IMR-90 (cell line): ENCODE results near the gene PFKP. TPM values are rescaled to one million over a fixed set of nuclear protein-coding genes. Genes with fewer than 3 reads are reported as not detected.

Experiments used
- ATAC-seq: fragments of 200-7000 bp; cut with Tn5 transposase; 2 replicates; pipeline ENCODE4 v1.9.1; 2020; ENCODE audit warnings: low read depth, mild to moderate bottlenecking, moderate library complexity
- BruUV-seq: library from RNA; stranded (reverse); fragments of 400-500 nt; replicated peaks from 2 replicates; lab custom pipeline; 2021; lab: Mats Ljungman, UMichigan
- CTCF ChIA-PET: fragments of 300-600 bp; formaldehyde crosslinking; extraction: SDS; loops from one replicate; lab custom pipeline; 2021; ENCODE audit warnings: antibody characterized with exemption; lab: Yijun Ruan, JAX
- POLR2A ChIA-PET: fragments of 300-600 bp; sonication (Branson Sonifier 250); formaldehyde crosslinking; loops from one replicate; lab custom pipeline; 2022; ENCODE audit warnings: antibody characterized with exemption; ENCODE audit not compliant: unreplicated experiment; lab: Charles Lee
- DNase-seq: peaks from one replicate; pipeline ENCODE4 v3.0.0; 2013
- H2AFZ ChIP-seq: replicated peaks from 2 replicates; pipeline ENCODE3; 2013; ENCODE audit warnings: low read length, mild to moderate bottlenecking; ENCODE audit not compliant: poor library complexity
- H2AK5ac ChIP-seq: 2 replicates; pipeline ENCODE4 v1.6.1; 2013; ENCODE audit warnings: low read depth, low read length, inconsistent platforms
- H2AK9ac ChIP-seq: replicated peaks from 2 replicates; pipeline ENCODE3; 2013; ENCODE audit warnings: mild to moderate bottlenecking, low read depth, low read length, moderate library complexity; ENCODE audit not compliant: poor library complexity
- H2BK120ac ChIP-seq: 2 replicates; pipeline ENCODE4 v1.6.1; 2013; ENCODE audit warnings: low read depth, low read length, inconsistent platforms
- H2BK15ac ChIP-seq: 3 replicates; pipeline ENCODE4 v1.6.1; 2013; ENCODE audit warnings: low read depth, low read length, inconsistent platforms
- H2BK20ac ChIP-seq: 2 replicates; pipeline ENCODE4 v1.6.1; 2013; ENCODE audit warnings: low read depth, mild to moderate bottlenecking, inconsistent platforms, low read length, moderate library complexity
- H2BK5ac ChIP-seq: 2 replicates; pipeline ENCODE4 v1.6.1; 2013; ENCODE audit warnings: mild to moderate bottlenecking, low read depth, low read length, inconsistent platforms; ENCODE audit not compliant: poor library complexity, severe bottlenecking
- H3K14ac ChIP-seq: replicated peaks from 2 replicates; pipeline ENCODE4 v1.6.1; 2013; ENCODE audit warnings: low read depth, low read length, inconsistent platforms
- H3K18ac ChIP-seq: 2 replicates; pipeline ENCODE4 v1.6.1; 2013; ENCODE audit warnings: low read depth, low read length, control low read depth
- H3K23ac ChIP-seq: 2 replicates; pipeline ENCODE4 v1.6.1; 2013; ENCODE audit warnings: low read depth, low read length, inconsistent platforms
- H3K27ac ChIP-seq: 2 replicates; pipeline ENCODE4 v1.5.1; 2013; ENCODE audit warnings: mild to moderate bottlenecking, control low read depth, low read length; ENCODE audit not compliant: insufficient read depth
- H3K27me3 ChIP-seq: 2 replicates; pipeline ENCODE4 v1.6.1; 2013; ENCODE audit warnings: low read length; ENCODE audit not compliant: control insufficient read depth, insufficient read depth
- H3K36me3 ChIP-seq: 2 replicates; pipeline ENCODE4 v1.6.1; 2013; ENCODE audit warnings: low read length, mixed read lengths; ENCODE audit not compliant: control insufficient read depth, insufficient read depth
- H3K4ac ChIP-seq: 2 replicates; pipeline ENCODE4 v1.6.1; 2013; ENCODE audit warnings: low read depth, low read length, inconsistent platforms
- H3K4me1 ChIP-seq: 2 replicates; pipeline ENCODE4 v1.6.1; 2013; ENCODE audit warnings: low read length, mixed read lengths; ENCODE audit not compliant: control insufficient read depth, insufficient read depth
- H3K4me2 ChIP-seq: 2 replicates; pipeline ENCODE4 v1.6.1; 2013; ENCODE audit warnings: low read depth, mild to moderate bottlenecking, control low read depth, low read length, moderate library complexity
- H3K4me3 ChIP-seq: 2 replicates; pipeline ENCODE4 v1.5.1; 2013; ENCODE audit warnings: low read depth, mild to moderate bottlenecking, control low read depth, low read length, moderate library complexity; ENCODE audit not compliant: insufficient read depth
- H3K56ac ChIP-seq: 2 replicates; pipeline ENCODE4 v1.6.1; 2013; ENCODE audit warnings: low read length, inconsistent platforms; ENCODE audit not compliant: insufficient read depth; ENCODE audit errors: extremely low read depth
- H3K79me1 ChIP-seq, 2 experiments: 2 replicates each; pipeline ENCODE4 v1.6.1; 2013; ENCODE audit warnings: low read length in 2 of 2, inconsistent platforms in 1 of 2, low read depth in 1 of 2
- H3K9ac ChIP-seq: 2 replicates; pipeline ENCODE4 v1.6.1; 2013; ENCODE audit warnings: low read depth, low read length, control low read depth
- H3K9me1 ChIP-seq: 2 replicates; pipeline ENCODE4 v1.6.1; 2013; ENCODE audit warnings: low read length, inconsistent platforms; ENCODE audit not compliant: insufficient read depth
- H3K9me3 ChIP-seq: 2 replicates; pipeline ENCODE4 v1.6.1; 2013; ENCODE audit warnings: low read length; ENCODE audit not compliant: control insufficient read depth, insufficient read depth
- H4K20me1 ChIP-seq: 2 replicates; pipeline ENCODE4 v1.6.1; 2013; ENCODE audit warnings: low read length, inconsistent platforms; ENCODE audit not compliant: insufficient read depth
- H4K5ac ChIP-seq: 2 replicates; pipeline ENCODE4 v1.6.1; 2013; ENCODE audit warnings: mild to moderate bottlenecking, low read depth, low read length, control low read depth
- H4K8ac ChIP-seq, 2 experiments: 2 replicates each; pipeline ENCODE4 v1.6.1; 2013; ENCODE audit warnings: low read depth in 2 of 2, low read length in 2 of 2, control low read depth in 1 of 2, inconsistent platforms in 1 of 2
- H4K91ac ChIP-seq: 2 replicates; pipeline ENCODE4 v1.6.1; 2013; ENCODE audit warnings: low read depth, low read length, inconsistent platforms; ENCODE audit not compliant: insufficient read depth
- BHLHE40 ChIP-seq: fragments of 150-350 bp; IDR thresholded peaks from 2 replicates; pipeline ENCODE4 v1.6.1; 2016; ENCODE audit warnings: mild to moderate bottlenecking, low read depth, low read length
- CEBPB ChIP-seq: IDR thresholded peaks from 2 replicates; pipeline ENCODE4 v1.6.1; 2012; ENCODE audit warnings: low read depth, low read length, improper control_type of control experiment
- CHD1 ChIP-seq: IDR thresholded peaks from 2 replicates; pipeline ENCODE4 v1.6.1; 2012; ENCODE audit warnings: low read depth, low read length, improper control_type of control experiment
- FOS ChIP-seq: fragments of 150-350 bp; IDR thresholded peaks from 2 replicates; pipeline ENCODE4 v1.6.1; 2016; ENCODE audit warnings: low read depth, low read length
- MAFK ChIP-seq: IDR thresholded peaks from 2 replicates; pipeline ENCODE4 v1.6.1; 2012; ENCODE audit warnings: low read depth, low read length, improper control_type of control experiment
- MAZ ChIP-seq: IDR thresholded peaks from 2 replicates; pipeline ENCODE4 v1.6.1; 2012; ENCODE audit warnings: low read depth, mild to moderate bottlenecking, low read length, improper control_type of control experiment, moderate library complexity, borderline replicate concordance
- MXI1 ChIP-seq: IDR thresholded peaks from 2 replicates; pipeline ENCODE4 v1.6.1; 2012; ENCODE audit warnings: low read depth, mild to moderate bottlenecking, low read length, moderate library complexity, borderline replicate concordance
- NFE2L2 ChIP-seq: fragments of 150-350 bp; IDR thresholded peaks from 2 replicates; pipeline ENCODE4 v1.6.1; 2016; ENCODE audit warnings: low read depth, mild to moderate bottlenecking, low read length
- POLR2A ChIP-seq: IDR thresholded peaks from 2 replicates; pipeline ENCODE4 v1.6.1; 2012; ENCODE audit warnings: mild to moderate bottlenecking, low read depth, low read length
- RAD21 ChIP-seq: IDR thresholded peaks from 2 replicates; pipeline ENCODE4 v1.6.1; 2012; ENCODE audit warnings: low read length, improper control_type of control experiment
- RCOR1 ChIP-seq: IDR thresholded peaks from 2 replicates; pipeline ENCODE4 v1.6.1; 2012; ENCODE audit warnings: mild to moderate bottlenecking, low read length, improper control_type of control experiment; ENCODE audit not compliant: insufficient replicate concordance
- RFX5 ChIP-seq: IDR thresholded peaks from 2 replicates; pipeline ENCODE4 v1.8.0; 2012; ENCODE audit warnings: low read depth, mild to moderate bottlenecking, low read length, moderate library complexity
- SMC3 ChIP-seq: fragments of 150-350 bp; IDR thresholded peaks from 2 replicates; pipeline ENCODE4 v1.6.1; 2016; ENCODE audit warnings: low read depth, mild to moderate bottlenecking, antibody characterized with exemption, low read length, moderate library complexity
- WGBS, 2 experiments: methylation state at CpG; one replicate each; pipeline versions ENCODE4 v1.1.5 to v1.1.7; 2013; ENCODE audit warnings: missing lambda C conversion rate in 2 of 2; ENCODE audit not compliant: insufficient read length in 1 of 2; ENCODE audit errors: extremely low coverage in 2 of 2; 5-methylcytosine and 5-hydroxymethylcytosine counted together
- dilution Hi-C: fragments of 300-500 bp; cut with HindIII; formaldehyde crosslinking; loops from one replicate; pipeline ENCODE4 v1.14.3; 2018; ENCODE audit warnings: low sequenced_read_pairs; ENCODE audit not compliant: unreplicated experiment
- in situ Hi-C: fragments of 300-500 bp; cut with MboI; formaldehyde crosslinking; loops from 3 replicates; pipeline ENCODE4 v1.14.3; 2019; ENCODE audit warnings: low sequenced_read_pairs, inconsistent platforms, mixed read lengths
- intact Hi-C: fragments of 100-400 bp; cut with micrococcal nuclease; formaldehyde crosslinking; loops from 2 replicates; pipeline ENCODE4 v1.10.0; 2022
- polyA plus RNA-seq, 3 experiments: library from polyadenylated mRNA; depleted of rRNA; stranded (reverse); fragments of >200 nt; gene quantifications; 2 replicates each; pipeline ENCODE4 v1.2.3, GENCODE V29; 2012; ENCODE audit warnings: low replicate concordance in 1 of 3
- total RNA-seq: library from RNA; depleted of rRNA; stranded (reverse); fragments of >200 nt; gene quantifications from 2 replicates; pipeline ENCODE4 v1.2.3, GENCODE V29; 2012
- TF ChIP-seq, protein P1 (sequence below): fragments of 150-350 bp; IDR thresholded peaks from 2 replicates; pipeline ENCODE4 v1.6.1; 2016; ENCODE audit warnings: low read depth, mild to moderate bottlenecking, low read length, moderate library complexity, borderline replicate concordance
- TF ChIP-seq, protein P2 (sequence below): fragments of 150-350 bp; IDR thresholded peaks from 2 replicates; pipeline ENCODE4 v1.6.1; 2017; ENCODE audit warnings: mild to moderate bottlenecking, antibody characterized with exemption, low read length, low read depth
- TF ChIP-seq, protein P3 (sequence below): conservative IDR thresholded peaks from 2 replicates; pipeline ENCODE4 v1.5.1; 2012; ENCODE audit warnings: mild to moderate bottlenecking, low read depth, low read length, improper control_type of control experiment

Gene PFKP
- total and polyA plus RNA-seq, 2 of the 4 experiments (the other 2 are of a cell fraction), result 223 to 294 TPM

DNA sequence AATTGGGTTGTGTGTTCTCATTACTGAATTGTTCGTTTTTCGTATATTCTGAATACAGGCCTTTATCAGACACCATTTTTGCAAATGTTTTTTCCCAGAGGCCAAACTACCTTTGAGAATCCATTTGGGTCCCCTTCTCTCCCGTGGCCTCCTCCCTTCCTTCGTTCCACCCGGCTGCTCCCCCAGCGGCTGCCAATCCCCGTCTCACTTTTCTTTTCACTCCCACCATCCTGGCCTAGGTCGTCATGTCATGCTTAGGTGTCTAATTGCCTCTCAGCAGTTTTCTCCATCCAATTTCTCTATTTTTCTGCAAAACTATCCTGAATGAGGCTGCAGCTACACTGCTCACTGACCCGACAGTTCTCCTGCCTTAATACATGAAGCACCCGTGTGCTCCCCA, 87.3 kb downstream of the PFKP start:
- no peaks in the 10 kb centered on the region for H3K4me1 ChIP-seq
- DNase-seq (no peak), ATAC-seq (no peak)
- H3K4me3 ChIP-seq, result no peak overlapping the region
- dilution Hi-C loops, result no loop called here
- TF ChIP-seq SMC3, result no peak
- no peak for TF ChIP-seq RCOR1
- TF ChIP-seq MAZ, result no peak
- TF ChIP-seq CHD1, result no peak
- TF ChIP-seq, protein P1, sequence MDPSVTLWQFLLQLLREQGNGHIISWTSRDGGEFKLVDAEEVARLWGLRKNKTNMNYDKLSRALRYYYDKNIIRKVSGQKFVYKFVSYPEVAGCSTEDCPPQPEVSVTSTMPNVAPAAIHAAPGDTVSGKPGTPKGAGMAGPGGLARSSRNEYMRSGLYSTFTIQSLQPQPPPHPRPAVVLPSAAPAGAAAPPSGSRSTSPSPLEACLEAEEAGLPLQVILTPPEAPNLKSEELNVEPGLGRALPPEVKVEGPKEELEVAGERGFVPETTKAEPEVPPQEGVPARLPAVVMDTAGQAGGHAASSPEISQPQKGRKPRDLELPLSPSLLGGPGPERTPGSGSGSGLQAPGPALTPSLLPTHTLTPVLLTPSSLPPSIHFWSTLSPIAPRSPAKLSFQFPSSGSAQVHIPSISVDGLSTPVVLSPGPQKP, result no peak
- no peak for TF ChIP-seq NFE2L2
- TF ChIP-seq MAFK, result no peak
- no peak for TF ChIP-seq BHLHE40
- TF ChIP-seq CEBPB, result no peak
- TF ChIP-seq RFX5, result no peak
- no peak for TF ChIP-seq MXI1
- TF ChIP-seq RAD21, result no peak
- TF ChIP-seq, protein P2, sequence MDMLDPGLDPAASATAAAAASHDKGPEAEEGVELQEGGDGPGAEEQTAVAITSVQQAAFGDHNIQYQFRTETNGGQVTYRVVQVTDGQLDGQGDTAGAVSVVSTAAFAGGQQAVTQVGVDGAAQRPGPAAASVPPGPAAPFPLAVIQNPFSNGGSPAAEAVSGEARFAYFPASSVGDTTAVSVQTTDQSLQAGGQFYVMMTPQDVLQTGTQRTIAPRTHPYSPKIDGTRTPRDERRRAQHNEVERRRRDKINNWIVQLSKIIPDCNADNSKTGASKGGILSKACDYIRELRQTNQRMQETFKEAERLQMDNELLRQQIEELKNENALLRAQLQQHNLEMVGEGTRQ, result no peak
- no peak for TF ChIP-seq POLR2A
- TF ChIP-seq, protein P3, sequence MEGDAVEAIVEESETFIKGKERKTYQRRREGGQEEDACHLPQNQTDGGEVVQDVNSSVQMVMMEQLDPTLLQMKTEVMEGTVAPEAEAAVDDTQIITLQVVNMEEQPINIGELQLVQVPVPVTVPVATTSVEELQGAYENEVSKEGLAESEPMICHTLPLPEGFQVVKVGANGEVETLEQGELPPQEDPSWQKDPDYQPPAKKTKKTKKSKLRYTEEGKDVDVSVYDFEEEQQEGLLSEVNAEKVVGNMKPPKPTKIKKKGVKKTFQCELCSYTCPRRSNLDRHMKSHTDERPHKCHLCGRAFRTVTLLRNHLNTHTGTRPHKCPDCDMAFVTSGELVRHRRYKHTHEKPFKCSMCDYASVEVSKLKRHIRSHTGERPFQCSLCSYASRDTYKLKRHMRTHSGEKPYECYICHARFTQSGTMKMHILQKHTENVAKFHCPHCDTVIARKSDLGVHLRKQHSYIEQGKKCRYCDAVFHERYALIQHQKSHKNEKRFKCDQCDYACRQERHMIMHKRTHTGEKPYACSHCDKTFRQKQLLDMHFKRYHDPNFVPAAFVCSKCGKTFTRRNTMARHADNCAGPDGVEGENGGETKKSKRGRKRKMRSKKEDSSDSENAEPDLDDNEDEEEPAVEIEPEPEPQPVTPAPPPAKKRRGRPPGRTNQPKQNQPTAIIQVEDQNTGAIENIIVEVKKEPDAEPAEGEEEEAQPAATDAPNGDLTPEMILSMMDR, result no peak
- no peak for TF ChIP-seq FOS
- peaks cover 67% of the 10 kb centered on the region for H3K36me3 ChIP-seq
- CTCF ChIA-PET, result no interaction called here
- no peak overlapping the region for H2BK120ac ChIP-seq
- H3K56ac ChIP-seq, result no peak overlapping the region
- H4K20me1 ChIP-seq, result no peaks in the 10 kb centered on the region; the same call in none of the 2 replicates
- no TSS peak for BruUV-seq
- no peak overlapping the region for H2AK9ac ChIP-seq
- H2AFZ ChIP-seq, result no peak overlapping the region
- H3K18ac ChIP-seq, result no peak overlapping the region
- no peak overlapping the region for H3K4me2 ChIP-seq
- WGBS, 2 experiments, result 97% methylated on average over 5 of the region's 10 CpGs; no CpG with 5 or more reads in 1 of the 2 experiments
- H2BK15ac ChIP-seq, result no peak overlapping the region
- no peaks in the 10 kb centered on the region for H3K9me3 ChIP-seq
- H2BK20ac ChIP-seq, result no peak overlapping the region
- no peak overlapping the region for H3K4ac ChIP-seq
- H2AK5ac ChIP-seq, result no peak overlapping the region
- H3K79me1 ChIP-seq, result peaks cover 31 to 43% of the 10 kb centered on the region in 2 experiments
- no peak overlapping the region for H3K14ac ChIP-seq
- H4K5ac ChIP-seq, result no peak overlapping the region
- no peak overlapping the region for H2BK5ac ChIP-seq
- no peak overlapping the region for H3K23ac ChIP-seq
- no peaks in the 10 kb centered on the region for H3K27me3 ChIP-seq
- no peak overlapping the region for H4K91ac ChIP-seq
- no peaks in the 10 kb centered on the region; the same call in 1 of the 2 replicates for H3K9me1 ChIP-seq
- in situ Hi-C loops, result no loop called here
- intact Hi-C loops, result no loop called here
- no peak overlapping the region for H3K9ac ChIP-seq
- no peak overlapping the region for H3K27ac ChIP-seq
- H4K8ac ChIP-seq, result no peak overlapping the region
- POLR2A ChIA-PET, result no interaction called here
